ENCODE measurements around the gene CLASP1. TPM values are rescaled to one million over a fixed set of nuclear protein-coding genes. Genes with fewer than 3 reads are reported as not detected.

CLASP1 gene
- total RNA-seq (2022; extraction: Qiagen RNA extraction; ENCODE audit: low read depth): 14.4 to 20.6 TPM (median 18.5 TPM) in 5 replicates

GRCh38 chr2:121649149-121649595, at the start of gene CLASP1:
Gene CLASP1, minus strand, starts transcription at chr2:121649462. Its CDS starts 43,567 bp downstream, at chr2:121605895.

Other genes with a start within 250 kb of the CLASP1 start
- gene RNU4ATAC, start 118.6 kb downstream of the CLASP1 start, total RNA-seq (2022; extraction: Qiagen RNA extraction; ENCODE audit: low read depth): not detected in 5 replicates
- gene NIFK, start 87.4 kb upstream of the CLASP1 start, total RNA-seq (2022; extraction: Qiagen RNA extraction; ENCODE audit: low read depth): 59.9 to 113 TPM (median 63.9 TPM) in 5 replicates
- gene TSN, start 106.2 kb upstream of the CLASP1 start, total RNA-seq (2022; extraction: Qiagen RNA extraction; ENCODE audit: low read depth): 55.0 to 92.9 TPM (median 60.7 TPM) in 5 replicates